ENCODE measurements around the gene OR2V1. TPM values are rescaled to one million over a fixed set of nuclear protein-coding genes. Genes with fewer than 3 reads are reported as not detected.

OR2V1 gene
- total and polyA plus RNA-seq, 2 experiments from 2014 or later, result not detected

- TF ChIP-seq CTCF (conservative IDR thresholded peaks at IDR 0.05; ENCODE audit: low read depth in 2 of 2) (no peak), EZH2phosphoT487 (IDR thresholded peaks at IDR 0.05; ENCODE audit: unreplicated experiment) (no peak), ZNF462 (CRISPR knock-in tag; IDR thresholded peaks at IDR 0.05) (no peak), NANOG (IDR thresholded peaks at IDR 0.05; ENCODE audit: borderline replicate concordance) (no peak), CREB1 (CRISPR knock-in tag; IDR thresholded peaks at IDR 0.05; ENCODE audit: low read depth) (no peak), ETS1 (IDR thresholded peaks at IDR 0.05) (no peak), POLR2AphosphoS5 (IDR thresholded peaks at IDR 0.05; ENCODE audit: low read depth) (no peak), JUNB (IDR thresholded peaks at IDR 0.05; ENCODE audit: unreplicated experiment) (no peak), ZNF331 (CRISPR knock-in tag; IDR thresholded peaks at IDR 0.05; ENCODE audit: low read depth) (no peak), ZNF114 (CRISPR knock-in tag; IDR thresholded peaks at IDR 0.05) (no peak), STAT1 (IDR thresholded peaks at IDR 0.05; ENCODE audit: unreplicated experiment) (no peak), EZH2 (IDR thresholded peaks at IDR 0.05; ENCODE audit: low read depth, unreplicated experiment) (no peak), REST (IDR thresholded peaks at IDR 0.05; ENCODE audit: unreplicated experiment) (no peak)
- DNase-seq (ENCODE audit: low spot score) (no peak), ATAC-seq (no peak)
- H3K9me2 ChIP-seq (ENCODE audit: insufficient read depth), result no peaks in the 10 kb centered on the region
- Mint-ChIP-seq H3K27me3 (ENCODE audit: insufficient read depth, low read depth, poor library complexity) (peaks cover 12% of the 10 kb centered on the region), H3K27ac (no peak overlapping the region), H3K4me3 (no peak overlapping the region), H3K36me3 (ENCODE audit: low read depth) (peaks cover 4% of the 10 kb centered on the region; the same call in 1 of the 3 replicates), H3K4me1 (no peaks in the 10 kb centered on the region), H3K9me3 (peaks cover 8% of the 10 kb centered on the region)
- H3K4me2 ChIP-seq, result no peak overlapping the region
- H3K79me2 ChIP-seq (replicated peaks; ENCODE audit: insufficient read depth), result no peaks in the 10 kb centered on the region
- no peaks in the 10 kb centered on the region for H3F3A ChIP-seq (replicated peaks; ENCODE audit: low read depth)
- H3K27ac ChIP-seq (ENCODE audit: low read depth), result no peak overlapping the region
- no peaks in the 10 kb centered on the region for H3K4me1 ChIP-seq (ENCODE audit: insufficient read depth)
- H2AFZ ChIP-seq, result no peak overlapping the region
- no peaks in the 10 kb centered on the region for H3K27me3 ChIP-seq (ENCODE audit: insufficient read depth)
- no peak overlapping the region for H3K4me3 ChIP-seq
- H3K36me3 ChIP-seq (ENCODE audit: insufficient read depth), result 0 out of 2 replicates have a peak, but pooled peaks cover 4% of the 10 kb centered on the region
- H4K20me1 ChIP-seq (replicated peaks; ENCODE audit: insufficient read depth), result no peaks in the 10 kb centered on the region
Measured at GRCh38 chr5:181140766-181141165, 9.8 kb upstream of the OR2V1 start.
